Ecto neural progenitor cell (in vitro differentiated cells): Measurements from ENCODE around the gene IL3.
"Not testable (repeated sequence)": the region's sequence is repeated elsewhere in the genome, so short reads cannot be mapped to it uniquely, and the experiment has no call there.

ENCODE experiments used
- DNase-seq: peaks from one replicate; pipeline ENCODE4 v3.0.0-alpha.2; 2018; ENCODE audit warnings: low spot score

The IL3 gene

GRCh38 chr5:132094393-132095076, 34.1 kb downstream of the IL3 start:
- DNase-seq, result no peak

- no peak for DNase-seq
Measured at GRCh38 chr5:132095077-132095410, 34.6 kb downstream of the IL3 start.

- DNase-seq, result no peak
Measured at GRCh38 chr5:132095424-132095972, 35.0 kb downstream of the IL3 start.

- no peak for DNase-seq
Measured at GRCh38 chr5:132096904-132097303, 36.4 kb downstream of the IL3 start.

- DNase-seq, result no peak
Measured at GRCh38 chr5:132098151-132098594, 37.7 kb downstream of the IL3 start.

- no peak for DNase-seq
Measured at GRCh38 chr5:132098621-132099020, 38.2 kb downstream of the IL3 start.

- no peak for DNase-seq
Measured at GRCh38 chr5:132099076-132099748, 38.8 kb downstream of the IL3 start.

- DNase-seq, result no peak
Measured at GRCh38 chr5:132099905-132100304, 39.5 kb downstream of the IL3 start.

GRCh38 chr5:132100672-132101261, 40.3 kb downstream of the IL3 start:
- DNase-seq, result no peak

- no peak for DNase-seq
Measured at GRCh38 chr5:132101385-132101880, 41.0 kb downstream of the IL3 start.

- no peak for DNase-seq
Measured at GRCh38 chr5:132102101-132102701, 41.7 kb downstream of the IL3 start.

- no peak for DNase-seq
Measured at GRCh38 chr5:132102944-132103331, 42.5 kb downstream of the IL3 start.

GRCh38 chr5:132103332-132103951, 43.0 kb downstream of the IL3 start:
- DNase-seq, result no peak

- DNase-seq, result no peak
Measured at GRCh38 chr5:132103969-132104391, 43.5 kb downstream of the IL3 start.

- no peak for DNase-seq
Measured at GRCh38 chr5:132104556-132104955, 44.1 kb downstream of the IL3 start.

GRCh38 chr5:132105688-132106087, 45.2 kb downstream of the IL3 start:
- DNase-seq, result no peak

- DNase-seq, result not testable (repeated sequence)
Measured at GRCh38 chr5:132108495-132108894, 48.0 kb downstream of the IL3 start.

- DNase-seq, result not testable (repeated sequence)
Measured at GRCh38 chr5:132108957-132109356, 48.5 kb downstream of the IL3 start.

- no peak for DNase-seq
Measured at GRCh38 chr5:132109494-132110053, 49.1 kb downstream of the IL3 start.

GRCh38 chr5:132110195-132110594, 49.7 kb downstream of the IL3 start:
- no peak for DNase-seq

GRCh38 chr5:132110930-132111329, 50.5 kb downstream of the IL3 start:
- no peak for DNase-seq

GRCh38 chr5:132112111-132112510, 51.7 kb downstream of the IL3 start:
- no peak for DNase-seq
